Fibroblast of the conjunctiva (primary cell): ENCODE data around the gene ST3GAL3.

Experiments
- DNase-seq: peaks from one replicate; pipeline ENCODE4 v3.0.0-alpha.2; 2010; ENCODE audit warnings: low read depth

The ST3GAL3 gene

DNA sequence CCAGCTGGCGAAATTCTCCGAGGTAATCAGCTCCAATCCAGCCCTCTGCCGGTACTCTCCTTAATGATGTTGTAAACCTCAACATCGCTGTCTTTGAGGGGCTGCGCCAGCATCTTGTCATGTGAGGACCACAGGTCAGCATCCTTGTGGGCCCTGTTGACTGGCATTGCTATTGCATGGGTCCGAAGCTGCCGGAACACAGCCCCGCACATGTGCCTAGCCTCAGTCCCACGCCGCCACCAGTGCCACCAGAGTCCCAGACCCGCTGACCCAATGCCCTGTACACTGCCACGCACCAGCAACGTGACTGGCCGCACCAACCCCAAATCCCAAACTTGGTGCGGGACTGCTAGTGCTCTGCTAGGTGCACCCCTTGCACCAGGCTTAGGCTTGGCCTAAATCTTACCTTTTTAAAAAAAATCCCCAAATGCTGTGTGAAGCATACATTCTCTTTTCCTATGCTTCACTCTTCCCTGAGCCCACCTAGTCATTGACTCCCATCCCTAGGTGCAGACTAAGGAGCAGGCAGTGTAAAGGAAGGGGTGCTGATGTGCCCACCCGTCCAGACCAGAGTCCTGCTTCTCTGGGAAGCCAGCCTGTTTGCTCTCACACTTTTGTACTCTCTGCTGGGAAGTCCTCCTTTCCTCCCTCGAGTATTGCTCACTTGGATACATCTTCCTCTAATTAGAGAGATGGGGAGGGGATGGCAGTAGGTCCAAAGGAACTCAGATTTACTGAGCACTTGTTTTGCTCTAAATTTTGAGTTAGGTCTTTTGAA, 144.4 kb downstream of the ST3GAL3 start:
- no peak for DNase-seq

DNA sequence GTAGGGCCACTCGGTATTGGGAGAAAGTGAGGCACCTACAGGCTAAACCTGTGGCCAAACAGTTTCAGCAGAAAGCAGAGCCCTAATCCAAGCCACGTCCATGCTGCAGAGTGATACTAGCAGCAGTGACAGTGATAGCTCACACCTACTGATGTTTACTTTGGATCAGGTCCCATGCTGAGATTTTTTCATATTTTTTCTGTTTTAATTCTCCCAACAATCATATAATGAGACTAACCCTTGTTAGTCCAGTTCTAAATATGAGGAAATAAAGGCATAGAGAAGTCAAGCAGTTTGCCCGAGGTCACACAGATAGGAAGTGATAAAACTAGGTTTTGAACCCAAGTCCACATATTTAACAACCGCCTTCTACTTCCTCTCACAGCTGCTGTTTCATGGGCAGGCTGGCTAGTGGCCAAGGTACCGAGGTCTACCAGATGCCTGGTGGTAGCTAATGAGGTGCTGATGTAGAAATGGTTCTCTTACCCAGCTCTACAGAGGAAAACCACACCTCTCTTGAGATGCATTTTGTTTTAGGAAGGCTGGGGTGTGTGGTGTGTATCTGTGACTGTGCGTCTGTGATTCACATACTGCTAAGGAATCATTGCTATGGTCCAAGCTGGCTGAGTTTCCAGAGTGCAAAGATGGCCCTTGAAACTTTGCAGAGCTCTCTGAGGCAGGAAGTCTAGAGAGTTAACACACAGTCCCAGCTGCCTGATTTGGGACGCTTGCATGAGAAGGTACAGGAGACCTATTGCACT, 146.0 kb downstream of the ST3GAL3 start:
- DNase-seq, result no peak

DNA sequence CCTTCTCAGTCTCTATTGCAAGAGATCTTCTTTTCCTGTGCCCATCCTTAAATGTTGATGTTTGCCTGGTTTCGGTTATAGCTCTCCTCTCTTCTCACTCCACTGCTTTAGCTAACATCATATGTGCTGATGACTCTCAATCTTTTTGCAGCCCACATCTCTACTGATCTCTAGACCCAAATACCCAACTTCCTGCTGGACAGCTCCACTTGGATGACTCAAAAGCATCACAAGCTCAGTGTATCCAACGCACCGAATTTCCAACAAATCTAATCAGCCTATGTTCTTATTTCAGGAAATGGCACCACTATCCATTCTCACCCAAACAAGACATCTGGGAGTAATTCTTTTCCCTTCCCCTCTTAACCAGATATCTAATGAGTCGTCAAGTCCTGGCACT, 147.1 kb downstream of the ST3GAL3 start:
- DNase-seq, result no peak

DNA sequence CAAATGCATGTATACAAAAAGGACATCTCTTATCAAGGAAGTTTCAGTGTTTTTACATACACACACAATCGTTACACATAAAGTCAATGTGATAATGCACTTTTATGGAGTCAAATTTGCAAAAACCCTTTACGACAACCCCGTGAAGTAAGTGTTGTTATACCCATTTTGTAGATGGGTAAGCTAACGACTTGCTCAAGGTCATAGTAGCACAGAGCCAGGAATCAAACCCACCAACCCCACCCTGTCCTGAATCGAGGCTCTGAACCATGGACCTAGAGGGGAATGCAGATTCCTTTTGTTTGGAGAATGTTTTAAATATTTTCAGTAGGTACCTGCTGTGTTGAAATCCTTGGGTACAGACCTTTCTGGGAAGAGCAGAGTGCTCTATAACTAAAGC, 148.9 kb downstream of the ST3GAL3 start:
- no peak for DNase-seq

DNA sequence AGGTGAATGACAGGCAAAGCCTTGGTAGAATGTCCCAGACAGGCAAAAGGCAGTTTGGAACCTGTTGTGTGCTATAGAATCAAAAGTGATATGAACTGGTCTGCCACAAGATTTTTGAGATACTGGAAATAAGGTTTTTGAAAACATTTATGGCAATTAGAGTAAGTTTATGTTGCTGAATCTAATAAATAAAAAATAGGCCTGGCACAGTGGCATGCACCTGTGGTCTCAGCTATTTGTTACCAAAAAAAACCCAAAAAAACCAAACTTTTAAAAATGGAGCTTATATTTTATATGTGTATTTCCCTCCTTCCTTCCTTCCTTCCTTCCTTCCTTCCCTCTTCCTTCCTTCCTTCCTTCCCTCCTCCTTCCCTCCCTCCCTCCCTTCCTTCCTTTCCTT, 149.8 kb downstream of the ST3GAL3 start:
- DNase-seq, result no peak

DNA sequence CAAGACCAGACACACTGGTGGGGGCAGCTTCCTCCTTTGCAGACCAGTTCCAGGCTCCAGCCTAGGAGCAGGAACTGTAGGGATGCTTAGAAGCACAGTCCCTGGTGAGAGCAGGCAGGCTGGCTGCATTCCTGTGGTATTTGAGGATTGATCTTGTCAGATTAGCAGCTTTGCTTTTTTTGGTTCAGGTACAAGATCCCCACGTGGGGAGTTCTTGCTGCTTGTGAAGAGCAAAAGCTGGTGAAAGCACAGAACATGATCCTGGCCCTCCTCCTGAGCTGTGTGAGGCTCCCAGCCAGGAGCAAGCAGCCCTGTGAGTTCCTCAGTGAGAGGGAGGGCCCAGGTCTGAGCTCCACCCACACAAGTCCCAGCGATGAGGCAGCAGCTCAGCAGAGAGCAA, 151.0 kb downstream of the ST3GAL3 start:
- peak; percentile 96 for DNase-seq

DNA sequence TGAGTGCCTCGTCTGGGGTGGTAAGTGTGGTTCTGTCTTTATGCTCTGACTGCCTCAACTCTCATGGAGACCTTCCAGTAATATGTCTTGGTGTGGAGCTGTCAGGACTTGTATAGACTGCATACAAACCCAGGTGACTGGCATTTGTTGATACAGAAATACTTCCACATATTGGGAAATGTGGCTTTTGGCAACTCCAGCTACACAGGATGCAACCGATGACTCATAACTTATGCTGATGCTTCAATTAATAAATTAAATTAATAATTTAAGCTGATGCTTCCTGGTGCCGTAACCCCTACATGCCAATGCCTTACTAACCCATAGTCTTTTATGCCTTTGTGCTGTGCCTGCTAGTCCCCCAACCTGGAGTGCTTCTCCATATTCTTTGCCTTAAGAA, 154.0 kb downstream of the ST3GAL3 start:
- DNase-seq, result no peak

DNA sequence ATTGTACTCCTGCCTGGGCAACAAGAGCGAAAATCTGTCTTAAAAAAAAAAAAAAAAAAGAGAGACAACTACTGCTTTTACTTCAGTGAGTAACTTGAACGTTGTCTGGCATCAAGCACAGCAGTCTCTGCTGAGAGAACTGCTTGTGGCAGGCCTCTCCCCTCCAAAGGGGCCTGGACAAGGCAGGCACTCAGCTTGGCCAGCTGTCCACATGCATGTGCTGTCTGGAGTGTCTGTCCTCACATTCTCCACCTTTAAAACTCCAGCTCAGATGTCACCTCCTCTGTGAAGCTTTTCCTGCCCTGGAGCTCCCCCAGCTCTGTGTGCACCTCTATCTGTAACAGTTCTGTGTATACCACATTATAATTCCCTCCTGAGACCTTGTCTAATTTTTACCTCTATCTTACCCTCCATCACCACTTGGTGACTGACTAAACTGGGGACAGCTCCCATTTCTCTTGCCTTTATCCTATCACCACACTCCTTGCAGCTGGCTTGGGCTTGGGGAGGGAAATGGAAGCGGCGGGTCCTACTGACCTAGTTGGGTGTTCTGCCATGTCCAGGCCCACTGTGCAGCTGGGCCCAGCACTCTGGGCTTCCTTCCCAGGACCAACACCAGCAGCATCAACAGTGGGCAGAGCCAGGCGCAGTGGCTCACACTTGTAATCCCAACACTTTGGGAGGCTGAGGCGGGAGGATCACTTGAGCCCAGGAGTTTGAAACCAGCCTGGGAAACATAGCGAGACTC, 154.8 kb downstream of the ST3GAL3 start:
- no peak for DNase-seq

DNA sequence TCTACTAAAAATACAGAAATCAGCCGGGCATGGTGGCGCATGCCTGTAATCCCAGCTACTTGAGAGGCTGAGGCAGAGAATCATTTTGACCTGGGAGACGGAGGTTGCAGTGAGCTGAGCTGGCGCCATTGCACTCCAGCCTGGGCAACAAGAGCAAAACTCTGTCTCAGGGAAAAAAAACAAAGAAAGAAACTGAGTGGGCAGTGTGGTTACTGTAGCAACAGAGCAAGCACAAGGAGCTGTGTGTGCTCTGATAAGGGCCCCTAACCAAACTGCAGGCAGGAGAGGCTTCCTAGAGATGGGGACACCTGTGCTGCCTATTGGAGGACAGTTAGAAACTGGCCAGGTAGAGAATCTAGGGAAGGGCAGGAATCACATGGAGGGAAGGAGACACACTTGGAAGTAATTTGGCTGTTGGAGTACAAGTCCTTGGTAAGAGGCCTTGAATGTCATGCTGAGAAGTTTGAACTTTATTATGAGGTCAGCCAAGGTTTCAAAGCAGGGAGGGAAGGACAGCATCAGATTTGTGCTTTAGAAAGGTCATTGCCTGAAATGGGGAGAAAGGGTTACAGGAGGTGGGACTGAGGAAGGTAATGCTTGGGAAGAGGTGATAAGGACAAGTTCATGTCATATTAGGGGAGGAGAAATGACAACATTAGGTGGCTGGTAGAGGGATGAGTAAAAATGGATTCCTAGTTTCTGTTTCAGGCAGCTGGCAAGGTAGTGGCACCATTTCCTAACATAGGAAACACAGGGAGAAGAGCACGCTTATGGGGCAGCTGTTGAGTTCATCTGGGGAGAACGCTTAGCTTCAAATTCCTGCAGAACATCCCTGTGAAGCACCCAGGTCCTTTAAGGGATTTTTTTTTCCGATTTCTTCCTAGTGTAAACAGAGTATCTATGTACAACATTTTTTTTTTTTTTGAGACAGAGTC, 157.0 kb downstream of the ST3GAL3 start:
- DNase-seq, result no peak

DNA sequence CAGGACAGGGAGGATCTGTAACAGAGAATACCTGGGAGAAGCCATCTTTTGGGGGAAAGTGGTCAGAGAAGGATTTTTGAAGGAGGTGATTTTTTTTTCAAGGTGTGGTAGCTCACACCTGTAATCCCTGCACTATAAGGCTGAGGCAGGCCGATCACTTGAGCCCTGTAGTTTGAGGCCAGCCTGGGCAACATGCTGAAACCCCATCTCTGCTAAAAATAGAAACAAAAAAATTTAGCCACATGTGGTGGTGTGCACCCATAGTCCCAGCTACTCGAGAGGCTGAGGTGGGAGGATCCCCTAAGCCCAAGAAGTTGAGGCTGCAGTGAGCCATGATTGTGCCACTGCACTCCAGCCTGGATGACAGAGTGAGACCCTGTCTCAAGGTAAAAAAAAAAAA, 158.9 kb downstream of the ST3GAL3 start:
- DNase-seq, result no peak

DNA sequence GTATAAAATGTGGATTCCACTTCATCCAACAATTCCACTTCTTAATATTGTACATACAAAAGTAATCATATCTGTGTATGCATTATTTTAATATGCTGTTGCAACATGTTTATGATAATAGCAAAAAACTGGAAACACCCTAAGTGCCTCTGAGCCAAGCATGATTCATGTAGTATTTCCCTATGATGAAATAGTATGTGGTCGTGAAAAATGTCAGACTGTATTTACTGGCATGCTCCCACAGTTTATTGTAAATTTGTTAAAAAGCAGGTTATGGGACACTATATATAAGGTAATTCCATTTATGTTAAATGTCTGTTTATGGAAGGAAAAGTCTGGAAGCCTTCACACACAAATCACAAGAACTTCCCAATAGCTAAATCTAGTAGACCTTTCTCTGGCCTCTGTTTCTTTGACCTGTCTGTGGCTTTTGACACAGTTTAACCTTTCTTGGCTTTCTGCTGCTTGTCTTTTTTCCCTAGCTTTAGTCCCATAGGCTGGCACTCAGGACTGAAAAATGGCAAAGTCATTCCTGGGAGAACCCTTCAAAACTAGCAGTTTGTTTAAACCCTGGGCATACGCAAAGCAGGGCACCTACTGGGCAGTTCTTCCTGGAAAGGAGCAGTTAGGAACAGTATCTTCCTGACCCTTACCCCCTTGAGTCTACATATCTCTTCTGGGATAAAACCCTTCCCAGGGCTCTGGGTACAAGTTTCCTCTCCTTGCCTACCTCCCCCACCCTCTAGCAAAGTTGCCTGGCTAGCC, 160.8 kb downstream of the ST3GAL3 start:
- peak; percentile 34 for DNase-seq

DNA sequence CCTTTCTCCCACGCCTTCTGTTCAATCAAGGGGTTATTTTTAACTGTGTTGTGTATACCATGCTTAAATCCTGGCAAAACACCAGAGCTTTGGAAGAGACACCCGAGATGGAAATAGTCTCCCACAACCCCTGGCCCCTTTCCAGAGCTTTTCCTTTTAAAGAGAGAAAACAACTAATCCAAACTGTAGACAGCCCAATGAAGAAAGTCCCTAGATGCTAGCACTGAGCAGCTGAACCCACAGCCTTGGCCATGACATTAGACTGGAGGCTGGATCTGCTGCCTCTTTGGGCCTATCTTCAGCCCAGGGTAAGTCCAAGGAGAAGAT, 161.4 kb downstream of the ST3GAL3 start:
- peak; percentile 38 for DNase-seq

DNA sequence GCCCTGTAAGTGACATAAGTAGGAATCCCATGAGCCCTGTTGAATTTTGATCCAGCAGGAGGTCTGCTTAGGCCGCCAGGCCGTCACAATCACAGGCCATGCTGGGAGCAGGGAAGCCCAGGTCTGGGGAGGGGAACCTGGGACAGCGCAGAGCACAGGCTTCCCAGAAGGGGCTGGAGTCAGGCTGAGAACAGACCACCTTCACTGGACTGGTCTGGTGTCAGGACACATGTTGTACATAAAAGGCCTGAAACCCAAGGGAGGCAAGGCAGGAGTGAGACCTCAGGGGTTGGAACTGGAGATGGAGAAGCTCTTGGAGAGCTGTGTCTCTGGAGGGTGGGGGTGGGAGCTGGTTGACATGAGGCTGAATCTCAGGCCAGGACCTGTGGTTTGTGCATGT, 163.0 kb downstream of the ST3GAL3 start:
- no peak for DNase-seq

DNA sequence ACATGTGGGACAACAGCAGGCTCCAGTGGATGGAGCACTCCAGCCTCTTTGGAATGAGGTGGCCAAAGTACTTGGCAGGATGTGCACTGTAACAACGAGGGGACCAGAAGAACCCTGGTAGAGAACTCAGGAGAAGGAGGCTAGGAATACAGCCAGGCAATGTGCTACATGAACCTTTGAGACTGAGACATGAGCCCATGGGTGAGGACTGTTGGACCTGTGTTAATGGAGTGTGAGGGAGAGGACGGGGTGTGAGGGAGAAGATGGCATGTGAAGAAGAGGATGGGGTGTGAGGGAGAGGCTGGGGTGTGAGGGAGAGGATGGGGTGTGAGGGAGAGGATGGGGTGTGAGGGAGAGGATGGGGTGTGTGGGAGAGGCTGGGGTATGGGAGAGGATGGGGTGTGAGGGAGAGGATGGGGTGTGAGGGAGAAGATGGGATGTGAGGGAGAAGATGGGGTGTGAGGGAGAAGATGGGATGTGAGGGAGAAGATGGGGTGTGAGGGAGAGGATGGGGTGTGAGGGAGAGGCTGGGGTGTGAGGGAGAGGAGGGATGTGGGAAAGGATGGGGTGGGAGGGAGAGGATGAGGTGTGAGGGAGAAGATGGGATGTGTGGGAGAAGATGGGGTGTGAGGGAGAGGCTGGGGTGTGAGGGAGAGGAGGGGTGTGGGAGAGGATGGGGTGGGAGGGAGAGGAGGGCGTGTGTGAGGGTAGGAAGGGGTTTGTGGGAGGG, 164.0 kb downstream of the ST3GAL3 start:
- DNase-seq, result no peak

DNA sequence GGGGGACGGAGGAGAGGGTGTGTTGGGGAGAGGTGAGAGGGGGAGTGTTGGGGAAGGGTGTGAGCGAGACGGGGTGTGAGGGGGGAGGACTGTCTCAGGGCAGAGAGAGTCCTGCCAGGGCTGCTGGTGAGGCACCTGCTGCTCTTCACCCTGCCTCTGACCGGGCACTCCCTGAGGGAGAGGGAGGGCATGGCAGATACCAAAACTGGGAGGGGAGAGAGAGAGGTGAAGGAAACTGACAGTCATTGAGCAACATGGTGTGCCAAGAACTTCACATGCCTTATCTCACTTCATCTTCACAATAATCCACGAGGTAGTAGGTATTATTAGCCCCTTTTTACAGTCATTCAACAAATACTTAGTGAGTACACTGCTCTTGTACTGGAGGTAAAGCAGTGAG, 164.9 kb downstream of the ST3GAL3 start:
- DNase-seq, result no peak

DNA sequence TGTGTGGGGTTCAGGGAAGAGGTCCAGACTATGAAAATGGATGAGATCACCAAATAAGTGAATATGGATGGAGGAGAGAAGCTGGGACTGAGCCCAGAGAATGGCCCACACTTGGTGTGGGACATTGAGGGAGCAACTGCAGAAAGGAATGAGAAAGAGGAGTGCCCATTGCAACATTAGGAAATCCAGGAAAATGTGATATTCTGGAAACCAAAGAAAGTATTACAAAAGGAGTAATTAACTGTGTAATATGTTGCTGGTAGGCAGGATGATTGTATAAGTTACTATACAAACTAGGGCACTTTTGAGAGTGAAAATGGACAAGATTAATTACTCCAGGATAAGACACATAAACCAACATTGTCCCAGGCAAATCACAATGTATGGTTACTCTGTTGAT, 166.5 kb downstream of the ST3GAL3 start:
- no peak for DNase-seq

DNA sequence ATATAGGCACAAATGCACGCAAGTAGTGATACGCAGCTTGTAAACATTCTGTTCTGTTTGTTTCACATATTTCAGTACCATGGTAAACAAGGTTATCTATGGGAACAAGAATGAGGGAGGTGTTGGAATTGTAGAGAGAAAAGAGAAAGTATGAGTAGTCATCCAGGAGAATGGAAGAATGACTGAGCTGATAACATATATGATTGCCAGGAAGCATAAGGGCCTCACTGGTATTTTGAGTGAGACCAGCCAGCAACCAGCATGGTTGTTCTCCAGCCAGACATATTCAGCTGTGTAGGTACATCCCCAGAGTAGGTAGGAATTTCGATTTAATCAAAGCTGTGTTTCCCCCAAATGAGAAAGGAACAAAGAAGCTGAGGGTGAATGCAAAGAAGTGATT, 167.4 kb downstream of the ST3GAL3 start:
- no peak for DNase-seq

DNA sequence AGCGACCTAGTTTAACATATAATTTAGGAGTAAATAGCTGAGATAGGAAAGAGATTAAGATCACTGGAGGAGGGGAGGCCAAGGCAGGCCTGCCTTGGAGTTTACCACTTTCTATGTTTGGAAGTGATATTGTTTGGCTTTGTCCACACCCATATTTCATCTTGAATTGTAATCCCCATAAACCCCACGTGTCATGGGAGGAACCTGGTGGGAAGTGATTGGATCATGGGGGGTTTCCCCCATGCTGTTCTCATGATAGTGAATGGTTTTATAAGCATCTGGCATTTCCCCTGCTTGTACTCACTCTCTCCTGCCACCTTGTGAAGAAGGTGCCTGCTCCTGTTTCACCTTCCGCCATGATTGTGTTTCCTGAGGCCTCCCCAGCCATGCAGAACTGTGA, 168.0 kb downstream of the ST3GAL3 start:
- DNase-seq, result no peak

DNA sequence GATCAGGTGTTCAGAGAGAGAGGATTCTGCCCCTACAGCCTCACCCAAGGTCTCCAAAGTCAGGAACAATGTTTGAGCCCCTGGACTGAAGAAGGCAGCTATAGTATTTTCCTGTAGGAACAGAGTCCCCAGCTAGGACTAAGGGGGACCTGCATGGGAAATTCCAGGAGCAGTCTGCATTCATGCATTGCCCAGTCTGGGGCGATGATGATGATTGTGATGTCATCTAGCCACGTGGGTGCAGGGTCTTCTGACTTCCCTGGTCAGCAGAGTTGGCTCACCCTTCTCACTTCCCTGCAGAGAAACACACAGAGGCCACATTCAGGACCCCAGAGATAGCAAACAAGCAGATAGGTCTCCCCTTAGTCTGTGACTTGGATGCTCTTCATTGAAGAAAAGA, 169.8 kb downstream of the ST3GAL3 start:
- no peak for DNase-seq

DNA sequence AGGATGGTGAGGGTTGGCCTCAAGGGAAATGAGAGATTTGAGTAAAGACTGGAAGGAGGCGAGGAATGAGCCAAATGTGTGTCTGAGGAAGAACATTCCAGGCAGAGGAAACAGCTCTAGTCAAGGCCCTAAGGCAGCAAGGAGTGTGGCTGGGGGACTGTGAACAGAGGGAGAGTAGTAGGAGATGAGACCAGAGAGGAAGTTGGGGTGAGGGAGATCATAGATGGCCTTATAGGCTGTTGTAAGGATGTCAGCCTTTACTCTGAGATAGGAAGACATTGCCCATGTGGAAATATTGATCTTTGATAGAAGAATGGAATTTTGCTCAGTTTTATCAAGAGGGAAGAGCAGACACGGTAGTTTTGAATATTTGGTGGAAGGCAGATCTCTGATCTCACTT, 171.1 kb downstream of the ST3GAL3 start:
- DNase-seq, result no peak

DNA sequence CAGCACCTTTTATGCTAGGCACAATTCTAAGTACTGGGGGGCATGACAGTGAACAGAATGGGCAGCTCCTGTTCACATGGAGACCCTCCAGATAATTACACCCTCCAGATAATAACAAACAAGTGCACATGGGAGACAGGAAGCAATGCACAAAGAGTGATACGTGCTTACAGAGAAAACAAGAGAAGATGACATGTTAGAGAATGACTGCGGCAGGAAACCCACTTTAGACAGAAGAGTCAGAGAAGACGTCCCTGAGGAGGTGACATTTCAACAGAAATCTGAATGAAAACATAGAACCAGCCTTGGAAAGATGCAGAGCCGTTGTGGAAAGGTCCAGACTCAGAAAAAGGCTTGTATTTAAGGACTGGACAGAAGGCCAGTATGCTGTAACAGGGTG, 171.5 kb downstream of the ST3GAL3 start:
- DNase-seq, result no peak
